Activated CD8-positive, alpha-beta T cell treated with anti-CD3 and anti-CD28 coated beads, Interleukin-2, amount 10 ng/mL, durations not matched to agents 7 days and 5 days (primary cell): ENCODE measurements around the gene MCF2L. TPM values are rescaled to one million over a fixed set of nuclear protein-coding genes. Genes with fewer than 3 reads are reported as not detected.

Source experiments
- ATAC-seq: fragments of 150-1000 bp; cut with Tn5 transposase; one replicate; pipeline ENCODE4 v1.10.0; 2021; ENCODE audit warnings: moderate library complexity
- CTCF ChIA-PET: fragments of 350-600 bp; sonication (Branson Sonifier 250); formaldehyde crosslinking; loops from one replicate; lab custom pipeline; 2021; ENCODE audit warnings: antibody characterized with exemption; lab: Charles Lee
- POLR2A ChIA-PET: fragments of 350-600 bp; sonication (Branson Sonifier 250); formaldehyde crosslinking; loops from one replicate; lab custom pipeline; 2021; ENCODE audit warnings: antibody characterized with exemption; lab: Charles Lee
- DNase-seq: peaks from one replicate; pipeline ENCODE4 v3.0.0-alpha.2; 2020
- H3K27ac Mint-ChIP-seq: one replicate; pipeline ENCODE4 v1.8.0; 2021; ENCODE audit warnings: mild to moderate bottlenecking, mixed read lengths
- H3K27me3 Mint-ChIP-seq: one replicate; pipeline ENCODE4 v1.8.0; 2021; ENCODE audit warnings: low read depth, mixed read lengths
- H3K36me3 Mint-ChIP-seq: one replicate; pipeline ENCODE4 v1.8.0; 2021; ENCODE audit warnings: low read depth, mixed read lengths
- H3K4me1 Mint-ChIP-seq: one replicate; pipeline ENCODE4 v1.8.0; 2021; ENCODE audit warnings: low read depth, mixed read lengths
- H3K4me3 Mint-ChIP-seq: one replicate; pipeline ENCODE4 v1.8.0; 2021; ENCODE audit warnings: mild to moderate bottlenecking, mixed read lengths
- H3K9me3 Mint-ChIP-seq: one replicate; pipeline ENCODE4 v1.8.0; 2022; ENCODE audit warnings: mixed read lengths; ENCODE audit not compliant: insufficient read depth
- total RNA-seq, 2 experiments: library from RNA; stranded (reverse); gene quantifications; one replicate each; pipeline ENCODE4 v1.2.3, GENCODE V29; 2021

MCF2L gene
- total RNA-seq, 2 experiments from 2014 or later: 0.76 to 1.0 TPM

- Mint-ChIP-seq H3K4me1 (no peaks in the 10 kb centered on the region), H3K27me3 (peaks cover 18% of the 10 kb centered on the region), H3K27ac (no peak overlapping the region), H3K9me3 (no peaks in the 10 kb centered on the region), H3K4me3 (no peak overlapping the region), H3K36me3 (no peaks in the 10 kb centered on the region)
- DNase-seq (no peak), ATAC-seq (no peak)
- CTCF ChIA-PET: interaction anchor here (1.1 to 1.5 kb wide), 2 partner anchors 11 kb away, joined by 3 to 5 read pairs; no protein-coding TSS in a partner anchor
- POLR2A ChIA-PET: interaction anchor here (0.6 kb wide), 1 partner anchor 11 kb away, joined by 3 read pairs; no protein-coding TSS in a partner anchor
Measured at GRCh38 chr13:112953591-112954487, 15.2 kb upstream of the MCF2L start.

GRCh38 chr13:112954488-112955270 lies 14.3 kb upstream of the MCF2L start:
- no peaks in the 10 kb centered on the region for H3K36me3 Mint-ChIP-seq

DNA sequence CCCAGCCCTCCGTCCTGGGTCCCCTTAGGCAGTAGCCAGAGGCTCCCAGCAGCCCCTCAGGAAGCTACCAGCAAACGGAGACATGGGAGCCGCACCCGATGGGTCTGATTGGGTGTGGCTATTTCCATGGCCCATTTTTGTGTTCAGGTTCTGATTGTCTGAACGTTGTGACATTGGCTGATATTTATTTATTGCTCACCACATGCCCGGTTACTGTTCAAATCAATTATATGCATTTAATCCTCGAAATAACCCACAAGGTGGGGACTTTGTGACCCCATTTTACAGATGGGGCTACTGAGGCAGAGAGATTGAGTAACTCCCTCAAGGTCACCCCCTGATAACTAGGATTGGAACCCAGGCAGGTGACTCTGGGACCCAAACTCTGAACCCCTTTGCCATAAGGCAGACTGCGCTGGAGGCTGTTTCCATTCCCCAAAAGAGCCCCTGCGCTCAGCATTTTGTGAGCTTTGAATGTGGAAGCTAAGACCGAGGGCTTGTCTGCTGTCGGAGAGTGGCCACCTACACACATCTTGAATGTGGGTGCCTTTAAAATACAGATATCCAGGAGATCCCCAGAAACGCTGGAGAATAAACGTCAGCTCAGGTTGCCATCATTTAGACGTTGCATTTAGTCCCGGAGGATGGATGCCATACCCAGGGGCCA lies 13.6 kb upstream of the MCF2L start:
- no peak overlapping the region for H3K4me3 Mint-ChIP-seq
- H3K27ac Mint-ChIP-seq: no peak overlapping the region
- DNase-seq: no peak
- no peak for ATAC-seq
- ChIA-PET POLR2A (no interaction called here), CTCF (interaction anchor here (1.1 kb wide), 1 partner anchor 12 kb away, joined by 3 read pairs; no protein-coding TSS in a partner anchor)
- H3K36me3 Mint-ChIP-seq: no peaks in the 10 kb centered on the region
- H3K27me3 Mint-ChIP-seq: peaks cover 8% of the 10 kb centered on the region
- H3K4me1 Mint-ChIP-seq: no peaks in the 10 kb centered on the region
- no peaks in the 10 kb centered on the region for H3K9me3 Mint-ChIP-seq

More at GRCh38 chr13:112954488-112955270, 14.3 kb upstream of the MCF2L start:
- DNase-seq (no peak), ATAC-seq (no peak)
- Mint-ChIP-seq H3K9me3 (no peaks in the 10 kb centered on the region), H3K4me3 (no peak overlapping the region), H3K27me3 (peaks cover 12% of the 10 kb centered on the region), H3K27ac (no peak overlapping the region), H3K4me1 (no peaks in the 10 kb centered on the region)
- CTCF ChIA-PET: interaction anchor here (1.1 kb wide), 1 partner anchor 12 kb away, joined by 3 read pairs; no protein-coding TSS in a partner anchor
- POLR2A ChIA-PET: no interaction called here

- DNase-seq (no peak), ATAC-seq (no peak)
- H3K27ac Mint-ChIP-seq: no peak overlapping the region
- no peaks in the 10 kb centered on the region for H3K9me3 Mint-ChIP-seq
- peaks cover 4% of the 10 kb centered on the region for H3K27me3 Mint-ChIP-seq
- ChIA-PET POLR2A (no interaction called here), CTCF (no interaction called here)
- H3K4me1 Mint-ChIP-seq: no peaks in the 10 kb centered on the region
- H3K4me3 Mint-ChIP-seq: no peak overlapping the region
- no peaks in the 10 kb centered on the region for H3K36me3 Mint-ChIP-seq
Measured at GRCh38 chr13:112955956-112956355, 13.1 kb upstream of the MCF2L start.

GRCh38 chr13:112956571-112957294 lies 12.3 kb upstream of the MCF2L start:
- ATAC-seq: no peak
- Mint-ChIP-seq H3K9me3 (no peaks in the 10 kb centered on the region), H3K27ac (no peak overlapping the region), H3K4me3 (no peak overlapping the region), H3K4me1 (no peaks in the 10 kb centered on the region), H3K27me3 (no peaks in the 10 kb centered on the region), H3K36me3 (no peaks in the 10 kb centered on the region)
- no peak for DNase-seq
- ChIA-PET CTCF (no interaction called here), POLR2A (no interaction called here)

GRCh38 chr13:112957295-112957677 lies 11.7 kb upstream of the MCF2L start:
- CTCF ChIA-PET: no interaction called here
- ATAC-seq (no peak), DNase-seq (no peak)
- Mint-ChIP-seq H3K9me3 (no peaks in the 10 kb centered on the region), H3K4me3 (no peak overlapping the region), H3K27me3 (no peaks in the 10 kb centered on the region), H3K36me3 (no peaks in the 10 kb centered on the region), H3K27ac (no peak overlapping the region), H3K4me1 (no peaks in the 10 kb centered on the region)
- POLR2A ChIA-PET: interaction anchor here (0.5 kb wide), 1 partner anchor 20 kb away, joined by 3 read pairs; no protein-coding TSS in a partner anchor

- CTCF ChIA-PET: no interaction called here
- H3K9me3 Mint-ChIP-seq: no peaks in the 10 kb centered on the region
- no peak overlapping the region for H3K4me3 Mint-ChIP-seq
- no peak for DNase-seq
- no peaks in the 10 kb centered on the region for H3K4me1 Mint-ChIP-seq
- no peak overlapping the region for H3K27ac Mint-ChIP-seq
- POLR2A ChIA-PET: no interaction called here
- H3K36me3 Mint-ChIP-seq: no peaks in the 10 kb centered on the region
- ATAC-seq: no peak
- H3K27me3 Mint-ChIP-seq: no peaks in the 10 kb centered on the region
Measured at GRCh38 chr13:112958127-112958989, 10.7 kb upstream of the MCF2L start.

DNA sequence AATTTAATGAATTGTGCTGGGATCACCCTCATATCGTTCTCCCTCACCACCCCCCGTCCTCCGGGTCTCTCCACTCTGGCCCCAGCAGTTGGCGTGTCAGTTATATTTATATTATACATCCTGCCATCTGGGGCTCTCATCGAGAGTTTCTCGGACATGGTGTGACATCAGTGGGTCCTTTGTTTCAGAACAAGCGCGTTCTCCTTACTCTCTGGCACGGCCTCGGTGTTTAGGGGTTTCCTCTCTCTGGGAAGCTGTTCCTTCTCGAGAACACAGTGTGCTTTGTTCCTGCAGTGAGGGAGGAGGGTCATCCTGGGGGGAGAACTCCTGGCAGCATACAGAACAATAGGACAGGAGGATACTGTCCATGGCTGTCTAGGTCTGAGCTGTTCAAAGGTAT lies 9.8 kb upstream of the MCF2L start:
- Mint-ChIP-seq H3K27me3 (no peaks in the 10 kb centered on the region), H3K36me3 (no peaks in the 10 kb centered on the region), H3K4me1 (no peaks in the 10 kb centered on the region), H3K4me3 (no peak overlapping the region), H3K9me3 (no peaks in the 10 kb centered on the region), H3K27ac (no peak overlapping the region)
- CTCF ChIA-PET: no interaction called here
- POLR2A ChIA-PET: no interaction called here
- ATAC-seq (no peak), DNase-seq (no peak)

DNA sequence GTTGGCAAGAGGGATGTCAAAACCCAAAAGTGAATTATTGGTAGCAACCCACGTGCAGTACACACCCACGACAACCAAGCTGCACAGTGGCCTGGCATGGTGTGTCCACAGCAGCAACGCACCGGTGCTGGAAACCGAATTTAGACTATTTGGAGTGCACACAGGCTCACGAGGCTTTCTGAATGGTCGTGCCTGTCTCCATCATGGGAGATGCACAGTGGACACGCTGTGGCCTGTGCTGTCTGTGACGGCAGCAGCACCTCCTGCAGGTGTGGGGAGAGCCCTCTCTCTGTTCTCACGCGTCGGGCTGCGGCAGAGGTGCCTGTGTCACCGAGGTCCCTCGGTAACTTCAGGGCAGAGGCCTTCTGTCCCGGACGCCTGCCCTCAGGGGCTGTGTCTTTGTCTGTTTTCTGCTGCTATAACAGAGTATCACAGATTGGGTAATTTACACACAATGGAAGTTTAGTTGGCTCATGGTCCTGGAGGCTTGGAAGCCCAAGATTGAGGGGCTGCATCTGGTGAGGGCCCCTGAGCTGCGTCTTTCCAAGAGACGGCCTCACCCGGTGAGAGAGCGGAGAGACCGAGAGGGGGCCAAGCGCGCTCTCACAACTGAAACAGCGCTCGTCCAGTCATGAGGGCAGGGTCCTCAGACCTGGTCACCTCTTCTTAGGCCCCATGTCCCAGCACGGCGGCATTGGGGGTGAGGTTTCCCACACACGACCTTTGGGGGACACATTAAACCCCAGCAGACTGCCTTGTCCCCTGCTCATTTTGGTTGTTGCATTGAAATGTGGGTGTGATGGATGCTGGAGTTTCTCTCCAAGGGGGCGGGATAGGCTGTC lies 9.1 kb upstream of the MCF2L start:
- DNase-seq (no peak), ATAC-seq (no peak)
- H3K4me1 Mint-ChIP-seq: no peaks in the 10 kb centered on the region
- CTCF ChIA-PET: no interaction called here
- H3K27me3 Mint-ChIP-seq: no peaks in the 10 kb centered on the region
- no peaks in the 10 kb centered on the region for H3K9me3 Mint-ChIP-seq
- H3K36me3 Mint-ChIP-seq: no peaks in the 10 kb centered on the region
- H3K4me3 Mint-ChIP-seq: no peak overlapping the region
- H3K27ac Mint-ChIP-seq: no peak overlapping the region
- POLR2A ChIA-PET: no interaction called here

DNA sequence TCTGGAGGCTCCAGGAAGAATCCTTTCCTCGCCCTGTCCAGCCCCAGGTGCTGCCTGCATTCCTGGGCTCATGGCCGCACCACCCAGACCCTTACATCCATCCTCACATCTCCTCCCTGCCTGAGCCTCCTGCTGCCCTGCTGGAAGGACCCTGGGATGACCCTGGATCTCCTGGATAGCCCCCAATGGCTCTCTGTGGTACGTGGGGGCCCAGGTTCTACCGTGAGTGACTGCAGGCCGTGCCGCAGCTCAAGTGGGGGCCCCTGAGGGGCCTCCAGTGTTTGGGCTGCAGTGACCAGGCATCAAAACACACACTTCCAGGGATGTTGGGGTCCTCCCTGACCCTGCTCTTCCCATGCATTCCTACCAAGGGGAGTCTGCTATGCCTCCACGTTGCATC lies 8.3 kb upstream of the MCF2L start:
- H3K4me1 Mint-ChIP-seq: no peaks in the 10 kb centered on the region
- ATAC-seq: no peak
- ChIA-PET POLR2A (no interaction called here), CTCF (no interaction called here)
- H3K27ac Mint-ChIP-seq: no peak overlapping the region
- DNase-seq: no peak
- H3K4me3 Mint-ChIP-seq: no peak overlapping the region
- H3K27me3 Mint-ChIP-seq: no peaks in the 10 kb centered on the region
- no peaks in the 10 kb centered on the region for H3K9me3 Mint-ChIP-seq
- H3K36me3 Mint-ChIP-seq: no peaks in the 10 kb centered on the region
